Mammary epithelial cell (primary cell): ENCODE measurements around the gene IL6R.

Experiments
- CTCF ChIP-seq, 2 donors: IDR thresholded peaks in 1 of 2; conservative IDR thresholded peaks in 1 of 2; 2 replicates each; pipeline ENCODE4 v1.5.1; 2011 to 2012; ENCODE audit warnings: inconsistent platforms in 2 of 2, low read length in 2 of 2, mild to moderate bottlenecking in 2 of 2, control low read depth in 1 of 2, low read depth in 1 of 2; ENCODE audit not compliant: insufficient read depth in 1 of 2; ENCODE audit errors: extremely low read depth in 1 of 2
- EZH2 ChIP-seq: IDR thresholded peaks from 2 replicates; pipeline ENCODE4 v1.6.1; 2012; ENCODE audit warnings: low read length, inconsistent platforms, borderline replicate concordance

- TF ChIP-seq CTCF (conservative IDR thresholded peaks at IDR 0.05 in 1 of 2, IDR thresholded peaks at IDR 0.05 in 1 of 2; ENCODE audit: extremely low read depth in 1 of 2, insufficient read depth in 1 of 2, low read depth in 1 of 2, low read length in 2 of 2) (no peak), EZH2 (no peak)
Measured at GRCh38 chr1:154478013-154478412, 72.9 kb downstream of the IL6R start.
